Bronchial epithelial cell (primary cell): ENCODE measurements around the gene CGB5. TPM values are rescaled to one million over a fixed set of nuclear protein-coding genes. Genes with fewer than 3 reads are reported as not detected.

ENCODE experiments used
- DNase-seq: peaks from one replicate; pipeline ENCODE4 v3.0.0-alpha.2; 2010; ENCODE audit warnings: low read depth
- FAIRE-seq: peaks from 2 replicates; lab custom pipeline; 2011; peaks lifted over from hg19 to GRCh38; lab: Jason Lieb, UNC
- H3K27me3 ChIP-seq: 2 replicates; pipeline ENCODE4 v1.5.1; 2011; ENCODE audit warnings: low read length; ENCODE audit not compliant: control insufficient read depth, insufficient read depth
- H3K36me3 ChIP-seq: 2 replicates; pipeline ENCODE4 v1.5.1; 2011; ENCODE audit warnings: low read length; ENCODE audit not compliant: control insufficient read depth, insufficient read depth
- H3K4me3 ChIP-seq: 2 replicates; pipeline ENCODE4 v1.5.1; 2011; ENCODE audit warnings: mild to moderate bottlenecking, low read depth, low read length, control low read depth
- total RNA-seq: library from RNA; depleted of rRNA; stranded (reverse); fragments of >200 nt; gene quantifications from 2 replicates; pipeline ENCODE4 v1.2.1, GENCODE V29; 2014
- TF ChIP-seq, protein P1 (sequence below): IDR thresholded peaks from 2 replicates; pipeline ENCODE4 v1.5.1; 2011; ENCODE audit warnings: mild to moderate bottlenecking, moderate library complexity, low read length, control low read depth, inconsistent platforms; ENCODE audit not compliant: insufficient read depth, severe bottlenecking

Gene CGB5
- total RNA-seq, 1 donor from 2014 or later, result 0.26 TPM

DNA sequence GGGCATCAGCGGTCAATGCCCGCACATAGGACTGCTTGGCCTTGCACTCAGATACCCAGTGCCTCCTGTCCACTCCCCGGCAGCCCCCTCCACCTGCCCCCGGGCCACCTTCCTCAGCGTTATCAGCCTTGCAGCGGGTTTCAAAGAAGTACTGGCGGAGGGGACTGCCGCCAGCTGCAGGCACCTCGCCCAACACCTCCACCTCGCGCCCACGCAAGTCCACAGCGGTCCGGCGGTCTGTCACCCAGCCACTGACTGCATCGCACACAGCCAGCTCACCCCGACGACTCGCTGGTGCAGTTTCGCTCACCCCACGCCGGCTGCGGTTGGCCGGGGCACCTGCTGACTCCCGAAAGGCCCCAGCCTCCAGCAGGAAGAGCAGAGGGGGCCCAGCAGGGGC, 17.8 kb downstream of the CGB5 start:
- Histone ChIP-seq H3K36me3 (peaks cover 2% of the 10 kb centered on the region), H3K27me3 (no peaks in the 10 kb centered on the region), H3K4me3 (no peak overlapping the region)
- FAIRE-seq (no peak), DNase-seq (no peak)
- TF ChIP-seq, protein P1, sequence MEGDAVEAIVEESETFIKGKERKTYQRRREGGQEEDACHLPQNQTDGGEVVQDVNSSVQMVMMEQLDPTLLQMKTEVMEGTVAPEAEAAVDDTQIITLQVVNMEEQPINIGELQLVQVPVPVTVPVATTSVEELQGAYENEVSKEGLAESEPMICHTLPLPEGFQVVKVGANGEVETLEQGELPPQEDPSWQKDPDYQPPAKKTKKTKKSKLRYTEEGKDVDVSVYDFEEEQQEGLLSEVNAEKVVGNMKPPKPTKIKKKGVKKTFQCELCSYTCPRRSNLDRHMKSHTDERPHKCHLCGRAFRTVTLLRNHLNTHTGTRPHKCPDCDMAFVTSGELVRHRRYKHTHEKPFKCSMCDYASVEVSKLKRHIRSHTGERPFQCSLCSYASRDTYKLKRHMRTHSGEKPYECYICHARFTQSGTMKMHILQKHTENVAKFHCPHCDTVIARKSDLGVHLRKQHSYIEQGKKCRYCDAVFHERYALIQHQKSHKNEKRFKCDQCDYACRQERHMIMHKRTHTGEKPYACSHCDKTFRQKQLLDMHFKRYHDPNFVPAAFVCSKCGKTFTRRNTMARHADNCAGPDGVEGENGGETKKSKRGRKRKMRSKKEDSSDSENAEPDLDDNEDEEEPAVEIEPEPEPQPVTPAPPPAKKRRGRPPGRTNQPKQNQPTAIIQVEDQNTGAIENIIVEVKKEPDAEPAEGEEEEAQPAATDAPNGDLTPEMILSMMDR, result no peak

DNA sequence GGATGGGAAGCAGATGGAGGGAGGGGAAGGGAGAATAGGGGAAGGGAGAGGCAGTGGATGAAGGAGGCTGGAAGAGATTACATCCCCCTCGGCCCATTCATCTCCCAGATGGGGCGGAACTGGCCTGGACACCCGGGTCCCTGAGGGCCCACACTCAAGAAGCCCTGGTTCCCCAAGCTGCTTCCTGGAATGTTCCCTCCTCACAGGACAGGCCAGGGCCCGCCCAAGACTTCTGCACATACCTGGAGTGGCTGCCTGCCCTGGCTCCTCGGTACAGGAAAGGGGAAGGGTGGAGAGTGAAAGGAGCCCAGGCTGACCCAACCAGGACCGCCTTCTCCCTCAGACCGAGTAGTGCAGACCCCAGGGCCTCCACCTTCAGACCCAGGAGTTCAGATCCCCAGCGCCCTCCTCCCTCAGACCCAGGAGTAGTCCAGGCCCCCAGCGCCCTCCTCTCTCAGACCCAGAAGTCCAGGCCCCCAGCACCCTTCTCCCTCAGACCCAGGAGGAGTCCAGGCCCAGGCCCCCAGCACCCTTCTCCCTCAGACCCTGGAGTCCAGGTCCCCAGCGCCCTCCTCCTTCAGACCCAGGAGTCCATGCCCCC, 20.5 kb downstream of the CGB5 start:
- peaks cover 2% of the 10 kb centered on the region for H3K36me3 ChIP-seq
- DNase-seq (peak; percentile 78), FAIRE-seq (no peak)
- H3K4me3 ChIP-seq, result peak overlapping the region; percentile 67
- TF ChIP-seq, protein P1, result no peak
- no peaks in the 10 kb centered on the region for H3K27me3 ChIP-seq

DNA sequence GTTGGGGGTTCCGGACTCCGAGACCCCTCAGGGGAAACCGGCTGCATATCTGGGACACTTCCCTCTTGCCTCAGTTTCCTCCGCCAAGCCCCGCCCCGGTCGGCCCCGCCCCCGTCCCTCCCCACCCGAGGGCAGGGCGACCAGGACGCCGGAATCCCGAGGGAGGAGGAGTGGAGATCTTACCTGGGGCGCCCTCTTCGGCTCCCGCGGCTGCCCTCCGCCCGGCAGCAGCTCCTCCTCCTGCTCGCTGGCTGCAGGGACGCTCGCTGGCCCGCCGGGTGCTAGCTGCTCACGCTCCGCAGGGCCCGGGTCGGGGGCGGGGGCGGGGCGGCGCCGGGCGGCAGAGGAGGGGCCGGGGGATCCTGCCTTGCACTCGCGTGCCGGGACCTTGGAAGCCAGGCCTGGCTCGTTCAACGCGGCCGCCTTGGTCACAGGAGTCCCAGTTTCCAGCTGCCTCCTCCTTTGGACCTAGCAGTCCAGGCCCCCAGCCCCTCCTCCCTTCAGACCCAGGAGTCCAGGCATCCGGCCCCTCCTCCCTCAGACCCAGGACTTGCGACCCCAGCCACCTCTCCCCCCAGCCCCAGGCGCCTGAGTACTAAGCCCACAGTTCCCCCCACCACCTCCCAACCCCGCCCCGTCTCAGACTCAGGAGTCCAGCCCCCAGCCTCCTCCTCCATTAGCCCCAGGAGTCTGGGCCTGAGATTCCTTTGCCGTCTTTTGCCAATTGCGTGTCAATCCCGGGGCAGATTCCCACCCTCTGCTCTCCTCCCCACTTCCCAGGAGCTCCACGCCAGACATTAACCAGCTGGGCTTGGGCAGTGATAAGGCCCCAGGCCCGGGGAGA, 21.3 kb downstream of the CGB5 start, which contains the start of gene NTF4:
NTF4 (minus strand) TSS at position 51 of the 844 bp plus-strand sequence. CDS start 2,821 bp downstream, outside the sequence.
- H3K4me3 ChIP-seq, result peak within 1 kb of the TSS; percentile 67
- FAIRE-seq (no peak), DNase-seq (peak; percentile 47)
- TF ChIP-seq, protein P1, result peak; percentile 17
- H3K36me3 ChIP-seq, result peaks cover 2% of the 10 kb centered on the region
- H3K27me3 ChIP-seq, result no peaks in the 10 kb centered on the region

DNA sequence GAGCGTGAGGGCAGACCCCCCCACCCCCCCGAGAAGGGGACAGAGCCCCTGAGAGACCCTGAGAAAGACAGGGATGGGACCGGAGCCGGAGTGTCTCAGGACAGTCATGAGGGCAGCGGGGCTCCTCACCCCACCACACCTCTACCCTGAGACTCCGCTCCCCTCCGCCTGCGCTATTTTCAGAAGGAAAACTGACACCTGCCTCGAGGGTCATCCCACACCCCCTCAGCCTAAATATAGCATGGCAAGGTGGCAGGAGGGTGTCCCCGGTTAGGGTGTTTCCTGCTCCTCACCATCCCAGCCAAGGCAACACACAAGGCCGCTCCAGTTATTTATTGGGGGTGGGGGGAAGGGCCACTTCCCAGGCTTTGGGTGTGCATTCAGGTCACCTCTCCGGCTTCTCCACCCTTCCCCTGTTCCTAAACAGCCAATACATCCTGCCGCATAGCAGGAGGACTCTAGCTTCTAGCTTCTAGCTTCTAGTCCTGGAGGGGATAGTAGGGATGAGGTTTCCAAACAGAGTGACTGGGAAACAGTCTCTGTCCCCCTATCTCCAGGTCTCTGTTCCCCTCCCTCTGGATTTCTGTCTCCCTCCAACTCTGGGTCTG, 22.4 kb downstream of the CGB5 start:
- DNase-seq, result no peak
- Histone ChIP-seq H3K36me3 (peaks cover 2% of the 10 kb centered on the region), H3K27me3 (no peaks in the 10 kb centered on the region), H3K4me3 (no peak overlapping the region)
- TF ChIP-seq, protein P1, result no peak
- FAIRE-seq, result no peak

DNA sequence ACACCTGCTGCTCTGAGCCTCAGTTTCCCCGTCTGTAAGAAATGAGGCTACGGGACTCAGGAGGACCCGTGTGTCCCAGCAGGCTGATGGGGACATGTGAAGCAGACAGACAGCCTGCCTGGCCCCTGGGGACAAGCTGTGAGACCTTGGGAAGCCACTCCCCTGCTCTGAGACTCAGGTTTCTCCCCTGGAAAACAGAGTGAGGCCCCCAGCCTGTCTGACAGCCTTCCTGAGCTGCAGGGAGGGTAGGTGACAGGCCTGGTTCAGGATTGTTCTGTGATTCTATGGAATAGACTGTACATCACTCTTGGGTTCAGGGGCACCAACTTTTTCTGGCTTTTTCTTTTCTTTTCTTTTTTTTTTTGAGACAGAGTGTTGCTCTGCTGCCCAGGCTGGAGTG, 23.9 kb downstream of the CGB5 start:
- Histone ChIP-seq H3K4me3 (no peak overlapping the region), H3K27me3 (peaks cover 5% of the 10 kb centered on the region), H3K36me3 (no peaks in the 10 kb centered on the region)
- DNase-seq (no peak), FAIRE-seq (no peak)
- TF ChIP-seq, protein P1, result no peak
